ENCODE data around the gene GTF3C5.
"Not testable (repeated sequence)": the region's sequence is repeated elsewhere in the genome, so short reads cannot be mapped to it uniquely, and the experiment has no call there.

GTF3C5 gene

DNA sequence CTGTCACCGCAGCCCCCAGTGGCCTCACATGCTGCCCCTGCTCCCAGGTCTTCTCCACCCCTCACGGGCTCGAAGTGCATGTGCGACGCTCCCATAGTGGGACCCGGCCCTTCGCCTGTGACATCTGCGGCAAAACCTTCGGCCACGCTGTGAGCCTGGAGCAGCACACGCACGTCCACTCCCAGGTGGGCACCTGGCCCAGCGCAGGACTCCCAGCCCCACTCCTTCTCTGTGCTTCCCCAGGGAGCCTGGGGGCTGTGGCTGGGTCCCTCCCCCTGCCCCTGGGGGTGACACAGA, 41.8 kb upstream of the GTF3C5 start:
- TF ChIP-seq, protein P1, sequence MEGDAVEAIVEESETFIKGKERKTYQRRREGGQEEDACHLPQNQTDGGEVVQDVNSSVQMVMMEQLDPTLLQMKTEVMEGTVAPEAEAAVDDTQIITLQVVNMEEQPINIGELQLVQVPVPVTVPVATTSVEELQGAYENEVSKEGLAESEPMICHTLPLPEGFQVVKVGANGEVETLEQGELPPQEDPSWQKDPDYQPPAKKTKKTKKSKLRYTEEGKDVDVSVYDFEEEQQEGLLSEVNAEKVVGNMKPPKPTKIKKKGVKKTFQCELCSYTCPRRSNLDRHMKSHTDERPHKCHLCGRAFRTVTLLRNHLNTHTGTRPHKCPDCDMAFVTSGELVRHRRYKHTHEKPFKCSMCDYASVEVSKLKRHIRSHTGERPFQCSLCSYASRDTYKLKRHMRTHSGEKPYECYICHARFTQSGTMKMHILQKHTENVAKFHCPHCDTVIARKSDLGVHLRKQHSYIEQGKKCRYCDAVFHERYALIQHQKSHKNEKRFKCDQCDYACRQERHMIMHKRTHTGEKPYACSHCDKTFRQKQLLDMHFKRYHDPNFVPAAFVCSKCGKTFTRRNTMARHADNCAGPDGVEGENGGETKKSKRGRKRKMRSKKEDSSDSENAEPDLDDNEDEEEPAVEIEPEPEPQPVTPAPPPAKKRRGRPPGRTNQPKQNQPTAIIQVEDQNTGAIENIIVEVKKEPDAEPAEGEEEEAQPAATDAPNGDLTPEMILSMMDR (IDR thresholded peaks at IDR 0.05; ENCODE audit: insufficient read depth, low read length, poor library complexity, severe bottlenecking), result no peak
- TF ChIP-seq EZH2phosphoT487 (conservative IDR thresholded peaks at IDR 0.05; ENCODE audit: low read length), result no peak
- H2AFZ ChIP-seq (ENCODE audit: low read depth, low read length, severe bottlenecking), result no peak overlapping the region
- H3K36me3 ChIP-seq (ENCODE audit: low read length), result no peaks in the 10 kb centered on the region
- H3K79me2 ChIP-seq (ENCODE audit: insufficient read depth, low read length), result no peaks in the 10 kb centered on the region
- H3K27me3 ChIP-seq (ENCODE audit: low read length), result no peaks in the 10 kb centered on the region
- no peaks in the 10 kb centered on the region for H4K20me1 ChIP-seq (ENCODE audit: low read depth, low read length)
- H3K9ac ChIP-seq (ENCODE audit: low read length), result no peak overlapping the region
- no peaks in the 10 kb centered on the region for H3K9me3 ChIP-seq (ENCODE audit: insufficient read depth, low read length)
- H3K4me3 ChIP-seq (ENCODE audit: insufficient read depth, low read length, poor library complexity, severe bottlenecking), result no peak overlapping the region
- H3K4me2 ChIP-seq (ENCODE audit: low read depth, low read length, poor library complexity, severe bottlenecking), result no peak overlapping the region
- H3K27ac ChIP-seq (ENCODE audit: low read depth, low read length), result no peak overlapping the region
- H3K9me2 ChIP-seq (replicated peaks; ENCODE audit: insufficient read depth, low read length), result no peaks in the 10 kb centered on the region
- H3F3A ChIP-seq (ENCODE audit: insufficient read depth), result no peaks in the 10 kb centered on the region

GRCh38 chr9:132989414-132989996, 41.3 kb upstream of the GTF3C5 start:
- TF ChIP-seq, protein P1 (IDR thresholded peaks at IDR 0.05; ENCODE audit: insufficient read depth, low read length, poor library complexity, severe bottlenecking), result no peak
- TF ChIP-seq EZH2phosphoT487 (conservative IDR thresholded peaks at IDR 0.05; ENCODE audit: low read length), result no peak
- Histone ChIP-seq H4K20me1 (ENCODE audit: low read depth, low read length) (no peaks in the 10 kb centered on the region), H2AFZ (ENCODE audit: low read depth, low read length, severe bottlenecking) (no peak overlapping the region), H3K27ac (ENCODE audit: low read depth, low read length) (no peak overlapping the region), H3K79me2 (ENCODE audit: insufficient read depth, low read length) (no peaks in the 10 kb centered on the region), H3K4me3 (ENCODE audit: insufficient read depth, low read length, poor library complexity, severe bottlenecking) (no peak overlapping the region), H3F3A (ENCODE audit: insufficient read depth) (no peaks in the 10 kb centered on the region), H3K9ac (ENCODE audit: low read length) (no peak overlapping the region), H3K4me2 (ENCODE audit: low read depth, low read length, poor library complexity, severe bottlenecking) (no peak overlapping the region), H3K27me3 (ENCODE audit: low read length) (no peaks in the 10 kb centered on the region), H3K36me3 (ENCODE audit: low read length) (no peaks in the 10 kb centered on the region), H3K9me3 (ENCODE audit: insufficient read depth, low read length) (no peaks in the 10 kb centered on the region), H3K9me2 (replicated peaks; ENCODE audit: insufficient read depth, low read length) (no peaks in the 10 kb centered on the region)

DNA sequence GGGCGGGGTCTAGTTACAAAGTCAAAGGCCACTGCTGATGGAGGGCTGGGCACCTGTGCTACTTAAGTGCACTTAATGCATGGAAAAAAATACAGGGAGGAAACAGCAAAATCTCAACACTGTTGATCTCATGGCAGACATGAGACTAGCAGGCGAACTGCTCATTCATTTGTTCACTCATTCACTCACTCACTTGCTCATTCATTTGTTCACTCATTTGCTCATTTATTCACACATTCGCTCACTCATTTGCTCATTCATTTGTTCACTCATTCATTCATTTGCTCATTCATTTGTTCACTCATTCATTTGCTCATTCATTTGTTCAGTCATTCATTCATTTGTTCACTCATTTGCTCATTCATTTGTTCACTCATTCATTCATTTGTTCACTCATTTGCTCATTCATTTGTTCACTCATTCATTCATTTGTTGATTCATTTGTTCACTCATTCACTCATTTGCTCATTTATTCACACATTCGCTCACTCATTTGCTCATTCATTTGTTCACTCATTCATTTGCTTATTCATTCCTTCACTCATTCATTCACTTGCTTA, 40.7 kb upstream of the GTF3C5 start:
- H3K79me2 ChIP-seq (ENCODE audit: insufficient read depth, low read length); H3K9ac ChIP-seq (ENCODE audit: low read length); H3K4me3 ChIP-seq (ENCODE audit: insufficient read depth, low read length, poor library complexity, severe bottlenecking); H3K9me3 ChIP-seq (ENCODE audit: insufficient read depth, low read length); H3F3A ChIP-seq (ENCODE audit: insufficient read depth); H3K27me3 ChIP-seq (ENCODE audit: low read length); H3K4me2 ChIP-seq (ENCODE audit: low read depth, low read length, poor library complexity, severe bottlenecking); H3K9me2 ChIP-seq (replicated peaks; ENCODE audit: insufficient read depth, low read length); H3K27ac ChIP-seq (ENCODE audit: low read depth, low read length); H4K20me1 ChIP-seq (ENCODE audit: low read depth, low read length); H2AFZ ChIP-seq (ENCODE audit: low read depth, low read length, severe bottlenecking); H3K36me3 ChIP-seq (ENCODE audit: low read length): not testable (repeated sequence)

- Histone ChIP-seq H3K9me3 (ENCODE audit: insufficient read depth, low read length) (no peaks in the 10 kb centered on the region), H3K27me3 (ENCODE audit: low read length) (no peaks in the 10 kb centered on the region), H3K9me2 (replicated peaks; ENCODE audit: insufficient read depth, low read length) (no peaks in the 10 kb centered on the region), H3K4me3 (ENCODE audit: insufficient read depth, low read length, poor library complexity, severe bottlenecking) (no peak overlapping the region), H3F3A (ENCODE audit: insufficient read depth) (no peaks in the 10 kb centered on the region), H3K27ac (ENCODE audit: low read depth, low read length) (no peak overlapping the region), H3K79me2 (ENCODE audit: insufficient read depth, low read length) (no peaks in the 10 kb centered on the region), H4K20me1 (ENCODE audit: low read depth, low read length) (no peaks in the 10 kb centered on the region), H2AFZ (ENCODE audit: low read depth, low read length, severe bottlenecking) (no peak overlapping the region), H3K36me3 (ENCODE audit: low read length) (no peaks in the 10 kb centered on the region), H3K9ac (ENCODE audit: low read length) (no peak overlapping the region), H3K4me2 (ENCODE audit: low read depth, low read length, poor library complexity, severe bottlenecking) (no peak overlapping the region)
- TF ChIP-seq, protein P1 (IDR thresholded peaks at IDR 0.05; ENCODE audit: insufficient read depth, low read length, poor library complexity, severe bottlenecking), result no peak
- TF ChIP-seq EZH2phosphoT487 (conservative IDR thresholded peaks at IDR 0.05; ENCODE audit: low read length), result no peak
Measured at GRCh38 chr9:132990781-132991180, 40.0 kb upstream of the GTF3C5 start.

Measured in SU-DHL-6 (cell line).